ENCODE results near the gene MRPS34. TPM values are rescaled to one million over a fixed set of nuclear protein-coding genes. Genes with fewer than 3 reads are reported as not detected.
A peak's percentile ranks its signal among the peaks of the same experiment; 100 is the strongest.

MRPS34 gene
- total and polyA plus RNA-seq, 9 of the 15 experiments (the other 6 are each of a cell fraction or from before 2014, with no cell fraction given): 5.2 to 334 (median 92.8) TPM

GRCh38 chr16:1778200-1779179, 5.6 kb upstream of the MRPS34 start (continued):
- no peak for TF ChIP-seq TGIF2 (CRISPR knock-in tag; IDR thresholded peaks at IDR 0.05)
- no peak for TF ChIP-seq PCBP2 (IDR thresholded peaks at IDR 0.05; ENCODE audit: low read depth, low read length, poor library complexity, severe bottlenecking)
- TF ChIP-seq RHOXF2B (CRISPR knock-in tag; conservative IDR thresholded peaks at IDR 0.05): no peak
- no peak for TF ChIP-seq ZNF124 (CRISPR knock-in tag; IDR thresholded peaks at IDR 0.05)
- no peak for TF ChIP-seq CBX1 (IDR thresholded peaks at IDR 0.05; ENCODE audit: low read depth)
- no peak for TF ChIP-seq EHMT2 (IDR thresholded peaks at IDR 0.05)
- TF ChIP-seq ZNF408 (CRISPR knock-in tag; IDR thresholded peaks at IDR 0.05; ENCODE audit: low read depth): no peak
- no peak for TF ChIP-seq TBP (optimal IDR thresholded peaks at IDR 0.05; ENCODE audit: low read depth, low read length)
- no peak for TF ChIP-seq NFYB (IDR thresholded peaks at IDR 0.05; ENCODE audit: extremely low read depth, insufficient read length)
- TF ChIP-seq, protein P1, sequence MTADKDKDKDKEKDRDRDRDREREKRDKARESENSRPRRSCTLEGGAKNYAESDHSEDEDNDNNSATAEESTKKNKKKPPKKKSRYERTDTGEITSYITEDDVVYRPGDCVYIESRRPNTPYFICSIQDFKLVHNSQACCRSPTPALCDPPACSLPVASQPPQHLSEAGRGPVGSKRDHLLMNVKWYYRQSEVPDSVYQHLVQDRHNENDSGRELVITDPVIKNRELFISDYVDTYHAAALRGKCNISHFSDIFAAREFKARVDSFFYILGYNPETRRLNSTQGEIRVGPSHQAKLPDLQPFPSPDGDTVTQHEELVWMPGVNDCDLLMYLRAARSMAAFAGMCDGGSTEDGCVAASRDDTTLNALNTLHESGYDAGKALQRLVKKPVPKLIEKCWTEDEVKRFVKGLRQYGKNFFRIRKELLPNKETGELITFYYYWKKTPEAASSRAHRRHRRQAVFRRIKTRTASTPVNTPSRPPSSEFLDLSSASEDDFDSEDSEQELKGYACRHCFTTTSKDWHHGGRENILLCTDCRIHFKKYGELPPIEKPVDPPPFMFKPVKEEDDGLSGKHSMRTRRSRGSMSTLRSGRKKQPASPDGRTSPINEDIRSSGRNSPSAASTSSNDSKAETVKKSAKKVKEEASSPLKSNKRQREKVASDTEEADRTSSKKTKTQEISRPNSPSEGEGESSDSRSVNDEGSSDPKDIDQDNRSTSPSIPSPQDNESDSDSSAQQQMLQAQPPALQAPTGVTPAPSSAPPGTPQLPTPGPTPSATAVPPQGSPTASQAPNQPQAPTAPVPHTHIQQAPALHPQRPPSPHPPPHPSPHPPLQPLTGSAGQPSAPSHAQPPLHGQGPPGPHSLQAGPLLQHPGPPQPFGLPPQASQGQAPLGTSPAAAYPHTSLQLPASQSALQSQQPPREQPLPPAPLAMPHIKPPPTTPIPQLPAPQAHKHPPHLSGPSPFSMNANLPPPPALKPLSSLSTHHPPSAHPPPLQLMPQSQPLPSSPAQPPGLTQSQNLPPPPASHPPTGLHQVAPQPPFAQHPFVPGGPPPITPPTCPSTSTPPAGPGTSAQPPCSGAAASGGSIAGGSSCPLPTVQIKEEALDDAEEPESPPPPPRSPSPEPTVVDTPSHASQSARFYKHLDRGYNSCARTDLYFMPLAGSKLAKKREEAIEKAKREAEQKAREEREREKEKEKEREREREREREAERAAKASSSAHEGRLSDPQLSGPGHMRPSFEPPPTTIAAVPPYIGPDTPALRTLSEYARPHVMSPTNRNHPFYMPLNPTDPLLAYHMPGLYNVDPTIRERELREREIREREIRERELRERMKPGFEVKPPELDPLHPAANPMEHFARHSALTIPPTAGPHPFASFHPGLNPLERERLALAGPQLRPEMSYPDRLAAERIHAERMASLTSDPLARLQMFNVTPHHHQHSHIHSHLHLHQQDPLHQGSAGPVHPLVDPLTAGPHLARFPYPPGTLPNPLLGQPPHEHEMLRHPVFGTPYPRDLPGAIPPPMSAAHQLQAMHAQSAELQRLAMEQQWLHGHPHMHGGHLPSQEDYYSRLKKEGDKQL (CRISPR knock-in tag; IDR thresholded peaks at IDR 0.05; ENCODE audit: borderline replicate concordance): no peak
- TF ChIP-seq, protein P2, sequence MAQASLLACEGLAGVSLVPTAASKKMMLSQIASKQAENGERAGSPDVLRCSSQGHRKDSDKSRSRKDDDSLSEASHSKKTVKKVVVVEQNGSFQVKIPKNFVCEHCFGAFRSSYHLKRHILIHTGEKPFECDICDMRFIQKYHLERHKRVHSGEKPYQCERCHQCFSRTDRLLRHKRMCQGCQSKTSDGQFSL (CRISPR knock-in tag; IDR thresholded peaks at IDR 0.05): no peak
- TF ChIP-seq, protein P2 (tag; IDR thresholded peaks at IDR 0.05): no peak
- TF ChIP-seq L3MBTL2 (IDR thresholded peaks at IDR 0.05): no peak
- TF ChIP-seq PCBP1 (IDR thresholded peaks at IDR 0.05; ENCODE audit: low read depth, low read length, poor library complexity, severe bottlenecking): peak; percentile 15
- TF ChIP-seq ZNF764 (CRISPR knock-in tag; IDR thresholded peaks at IDR 0.05; ENCODE audit: low read depth): no peak
- TF ChIP-seq POLR2G (IDR thresholded peaks at IDR 0.05; ENCODE audit: low read depth, low read length): peak; percentile 73
- no peak for TF ChIP-seq TAF1 (IDR thresholded peaks at IDR 0.05; ENCODE audit: control insufficient read depth, extremely low read depth, insufficient read depth, low read length, severe bottlenecking)
- no peak for TF ChIP-seq SRSF1 (IDR thresholded peaks at IDR 0.05; ENCODE audit: low read depth, low read length)
- no peak for TF ChIP-seq NCOA4 (IDR thresholded peaks at IDR 0.05; ENCODE audit: partially characterized antibody)
- TF ChIP-seq ZBTB8A (IDR thresholded peaks at IDR 0.05; ENCODE audit: partially characterized antibody): no peak
- no peak for TF ChIP-seq GATAD2A (IDR thresholded peaks at IDR 0.05)
